SU-DHL-6 (cell line): ENCODE data around the gene POTEB.
"Not testable (repeated sequence)": the region's sequence is repeated elsewhere in the genome, so short reads cannot be mapped to it uniquely, and the experiment has no call there.

Source experiments
- CTCF ChIP-seq: fragments of 200-600 bp; sonication (generic); IDR thresholded peaks from one replicate; pipeline ENCODE4 v1.5.1; 2017; ENCODE audit warnings: antibody characterized with exemption, mild to moderate bottlenecking, low read length, moderate library complexity; ENCODE audit not compliant: insufficient read depth, poor library complexity, severe bottlenecking
- EZH2phosphoT487 ChIP-seq: fragments of 200-600 bp; sonication (generic), shearing (Covaris generic); conservative IDR thresholded peaks from 2 replicates; pipeline ENCODE4 v1.6.1; 2018; ENCODE audit warnings: mild to moderate bottlenecking, antibody characterized with exemption, low read length, moderate library complexity, mixed read lengths

- not testable (repeated sequence) for TF ChIP-seq CTCF, EZH2phosphoT487
Measured at GRCh38 chr15:21890955-21891354, 13.4 kb upstream of the POTEB start.
